H4 (cell line): ENCODE data around the gene ZNF335. TPM values are rescaled to one million over a fixed set of nuclear protein-coding genes. Genes with fewer than 3 reads are reported as not detected.
"Not testable (repeated sequence)": the region's sequence is repeated elsewhere in the genome, so short reads cannot be mapped to it uniquely, and the experiment has no call there.

Source experiments
- DNase-seq: peaks from one replicate; pipeline ENCODE4 v3.0.0-alpha.2; 2015; ENCODE audit warnings: low spot score
- total RNA-seq: library from RNA; depleted of rRNA; stranded (reverse); fragments of >200 nt; shearing (Covaris generic); gene quantifications from 2 replicates; pipeline ENCODE4 v1.2.3, GENCODE V29; 2014

The ZNF335 gene
- total RNA-seq, 1 experiment from 2014 or later = 7.1 TPM

GRCh38 chr20:45934046-45934585, 37.9 kb downstream of the ZNF335 start:
- no peak for DNase-seq

GRCh38 chr20:45933266-45934045, 38.5 kb downstream of the ZNF335 start:
- peak; percentile 76 for DNase-seq

DNA sequence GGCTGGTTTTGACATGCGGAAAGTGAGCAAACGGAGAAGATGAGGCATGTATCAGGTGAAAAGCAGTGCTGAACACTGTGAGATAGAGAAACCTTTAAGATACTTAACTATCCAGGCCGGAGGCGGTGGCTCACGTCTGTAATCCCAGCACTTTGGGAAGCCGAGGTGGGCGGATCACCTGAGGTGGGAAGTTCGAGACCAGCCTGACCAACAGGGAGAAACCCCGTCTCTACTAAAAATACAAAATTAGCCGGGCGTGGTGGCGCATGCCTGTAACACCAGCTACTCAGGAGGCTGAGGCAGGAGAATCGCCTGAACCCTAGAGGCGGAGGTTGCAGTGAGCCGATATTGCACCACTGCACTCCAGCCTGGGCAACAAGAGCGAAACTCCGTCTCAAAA, 40.3 kb downstream of the ZNF335 start:
- DNase-seq = not testable (repeated sequence)

DNA sequence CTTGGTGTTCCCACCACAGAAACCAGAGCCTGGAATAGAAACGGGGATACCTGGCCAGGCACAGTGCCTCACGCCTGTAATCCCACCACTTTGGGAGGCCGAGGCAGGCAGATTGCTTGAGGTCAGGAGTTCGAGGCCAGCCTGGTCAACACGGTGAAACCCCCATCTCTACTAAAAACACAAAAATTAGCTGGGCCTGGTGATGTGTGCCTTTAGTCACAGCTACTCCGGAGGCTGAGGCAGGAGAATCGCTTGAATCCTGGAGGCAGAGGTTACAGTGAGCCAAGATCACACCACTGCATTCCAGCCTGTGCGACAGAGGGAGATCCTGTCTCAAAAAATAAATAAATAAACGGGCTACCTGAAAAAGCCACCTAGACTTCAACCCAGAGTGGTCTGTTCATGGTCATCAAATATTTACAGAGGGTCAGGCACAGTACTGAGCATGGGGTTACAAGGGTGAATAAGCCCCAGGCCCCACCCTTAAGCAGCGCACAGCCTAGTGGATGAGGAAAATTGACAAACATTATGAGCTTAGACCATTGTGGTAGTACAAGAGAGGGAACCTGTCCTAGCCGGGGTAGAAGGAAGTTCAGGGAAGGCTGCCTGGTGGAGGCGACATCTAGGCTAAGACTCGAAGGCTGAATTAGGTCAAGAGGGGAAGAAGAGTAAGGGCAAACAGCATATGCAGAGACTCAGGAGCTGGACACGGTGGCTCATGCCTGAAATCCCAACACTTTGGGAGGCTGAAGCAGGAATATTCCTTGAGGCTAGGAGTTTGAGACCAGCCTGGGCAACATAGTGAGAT, 44.7 kb downstream of the ZNF335 start:
- DNase-seq = no peak

- DNase-seq = no peak
Measured at GRCh38 chr20:45926731-45927070, 45.3 kb downstream of the ZNF335 start.

- DNase-seq = no peak
Measured at GRCh38 chr20:45925821-45926506, 46.0 kb downstream of the ZNF335 start.

DNA sequence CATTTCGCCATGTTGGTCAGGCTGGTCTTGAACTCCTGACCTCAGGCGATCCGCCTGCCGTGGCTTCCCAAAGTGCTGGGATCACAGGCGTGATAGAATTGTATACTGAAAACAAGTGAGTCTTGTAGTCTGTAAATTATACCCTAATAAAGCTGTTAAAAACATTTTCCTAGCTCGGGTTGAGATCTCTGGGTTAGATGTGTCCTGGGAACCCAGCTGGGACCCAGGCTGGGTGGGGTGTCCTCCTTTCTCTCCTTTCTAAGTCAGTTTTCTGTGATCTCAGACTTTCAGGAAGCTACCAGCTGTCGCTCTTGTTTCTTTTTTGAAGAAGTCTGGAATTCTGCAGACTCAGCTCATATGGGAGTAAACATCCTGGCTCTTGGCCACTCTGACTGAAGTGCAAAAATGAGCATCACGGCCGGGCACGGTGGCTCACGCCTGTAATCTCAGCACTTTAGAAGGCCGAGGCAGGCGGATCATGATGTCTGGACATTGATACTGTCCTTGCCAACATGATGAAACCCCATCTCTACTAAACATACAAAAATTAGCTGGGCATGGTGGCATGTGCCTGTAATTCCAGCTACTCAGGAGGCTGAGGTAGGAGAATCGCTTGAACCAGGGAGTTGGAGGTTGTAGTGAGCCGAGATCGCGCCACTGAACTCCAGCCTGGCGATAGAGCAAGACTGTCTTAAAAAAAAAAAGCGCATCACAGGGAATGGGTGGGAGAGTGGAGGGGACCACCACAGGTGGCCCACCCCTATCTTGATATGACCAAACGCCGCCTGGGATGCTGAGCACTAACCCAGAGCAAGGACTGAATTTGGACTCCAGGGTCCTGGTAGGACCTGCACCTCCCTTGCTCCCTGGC, 47.4 kb downstream of the ZNF335 start:
- peak; percentile 60 for DNase-seq

DNA sequence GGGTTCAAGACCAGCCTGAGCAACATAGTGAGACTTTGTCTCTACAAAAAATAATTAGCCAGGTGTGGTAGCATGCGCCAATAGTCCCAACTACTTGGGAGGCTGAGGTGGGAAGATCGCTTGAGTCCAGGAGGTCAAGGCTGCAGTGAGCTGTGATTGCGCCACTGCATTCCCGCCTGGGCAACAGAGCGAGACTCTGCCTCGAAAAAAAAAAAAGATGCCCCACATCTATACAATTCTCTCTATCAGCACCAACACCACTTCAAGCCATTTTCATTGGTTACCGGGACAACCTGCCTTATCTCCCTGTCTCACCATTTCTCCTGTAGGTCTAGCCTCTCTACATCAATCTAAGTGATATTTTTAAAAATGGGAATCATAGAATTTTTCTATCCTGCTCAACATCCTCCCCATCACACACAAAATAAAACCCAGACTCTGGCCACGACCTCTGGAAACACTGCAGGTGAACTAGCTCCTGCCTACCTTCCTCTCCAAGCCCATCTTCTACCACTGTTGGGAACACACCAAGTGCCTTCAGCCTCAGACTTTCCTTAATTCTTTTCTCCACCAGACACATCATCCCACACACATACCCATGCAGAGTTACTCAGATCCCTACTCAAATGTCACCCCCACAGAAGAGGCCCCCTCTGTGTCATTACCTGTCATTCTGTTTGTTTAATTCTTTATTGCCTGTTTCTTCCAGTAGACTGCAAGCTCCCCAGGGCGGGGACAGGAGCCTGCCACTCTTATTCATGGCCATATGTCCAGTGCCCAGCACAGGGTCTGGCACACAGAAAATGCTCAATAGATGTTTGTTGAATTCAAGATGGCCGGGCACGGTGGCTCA, 50.4 kb downstream of the ZNF335 start:
- no peak for DNase-seq

GRCh38 chr20:45920462-45921336, 51.3 kb downstream of the ZNF335 start:
- DNase-seq = no peak

- DNase-seq = no peak
Measured at GRCh38 chr20:45919542-45920399, 52.2 kb downstream of the ZNF335 start.

GRCh38 chr20:45918779-45919537, 53.0 kb downstream of the ZNF335 start:
- no peak for DNase-seq

DNA sequence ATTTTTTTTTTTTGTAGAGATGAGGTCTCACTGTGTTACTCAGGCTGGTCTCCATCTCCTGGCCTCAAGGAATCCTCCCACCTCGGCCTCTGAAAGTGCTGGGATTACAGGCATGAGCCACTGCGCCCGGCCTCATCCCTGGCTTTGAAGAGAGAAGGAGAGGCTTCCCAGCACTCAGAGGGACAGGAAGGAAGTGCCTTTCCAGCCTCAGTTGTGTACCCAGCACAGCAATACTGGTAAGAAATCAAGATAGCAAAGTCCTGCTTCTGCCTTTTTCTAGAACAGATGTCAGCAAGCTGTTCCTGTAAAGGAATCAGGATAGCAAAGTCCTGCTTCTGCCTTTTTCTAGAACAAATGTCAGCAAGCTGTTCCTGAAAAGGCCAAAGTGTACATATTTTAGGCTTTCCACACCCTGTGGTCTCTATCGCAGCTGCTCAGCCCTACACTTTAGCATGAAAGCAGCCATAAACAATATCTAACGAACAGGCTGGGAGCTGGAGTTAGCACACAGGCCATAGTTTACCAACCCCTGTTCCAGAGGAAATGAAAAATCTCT, 53.7 kb downstream of the ZNF335 start:
- DNase-seq = no peak

- DNase-seq = no peak
Measured at GRCh38 chr20:45917790-45918141, 54.2 kb downstream of the ZNF335 start.

DNA sequence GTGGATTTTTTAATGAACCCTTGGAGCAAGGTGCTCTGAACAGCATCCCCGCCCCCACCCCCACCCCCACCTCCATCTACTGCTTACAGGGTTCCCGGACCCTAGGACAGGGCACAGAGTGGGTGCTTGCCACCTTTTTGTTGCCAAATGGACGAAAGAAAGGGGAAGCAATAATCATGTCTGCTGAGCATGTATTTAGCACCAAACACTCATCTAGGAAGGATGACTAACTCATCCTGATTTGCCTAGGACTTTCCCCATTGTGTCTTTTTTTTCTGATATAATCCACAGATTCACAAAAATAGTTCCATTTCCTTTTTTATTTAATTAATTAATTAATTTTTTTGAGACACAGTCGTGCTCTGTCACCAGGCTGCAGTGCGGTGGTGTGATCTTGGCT, 58.9 kb downstream of the ZNF335 start:
- no peak for DNase-seq

DNA sequence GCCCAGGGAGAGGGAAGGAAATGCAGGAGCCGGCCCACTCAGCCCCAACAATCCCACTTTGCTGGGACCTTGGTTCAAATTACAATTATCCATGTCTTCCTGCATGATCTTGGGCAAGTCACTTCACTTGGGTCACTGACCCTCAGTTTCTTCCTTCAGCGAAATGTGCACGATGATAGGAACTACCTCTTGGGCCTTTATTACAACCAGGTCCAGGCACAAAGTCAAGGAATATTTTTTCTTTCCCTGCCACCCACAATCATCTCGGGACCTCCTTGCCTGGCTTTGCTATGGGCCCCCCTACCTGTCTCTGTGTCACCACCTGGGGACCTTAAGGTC, 59.7 kb downstream of the ZNF335 start:
- no peak for DNase-seq

- DNase-seq = no peak
Measured at GRCh38 chr20:45911486-45912343, 60.3 kb downstream of the ZNF335 start, which contains the start of gene PLTP. TSS of gene PLTP (minus strand) at chr20:45912155. CDS start at chr20:45911452, 703 bp downstream.
